Muscle layer of duodenum (tissue), 2 donors: Measurements from ENCODE around the gene PSG7.
"Not testable (repeated sequence)": the region's sequence is repeated elsewhere in the genome, so short reads cannot be mapped to it uniquely, and the experiment has no call there.

Source experiments
- H3K27ac ChIP-seq: one replicate; pipeline ENCODE4 v1.7.0; 2013; ENCODE audit warnings: mild to moderate bottlenecking, low read length
- H3K27me3 ChIP-seq: one replicate; pipeline ENCODE4 v1.7.0; 2013; ENCODE audit warnings: low read depth, mild to moderate bottlenecking, control low read depth, low read length
- H3K36me3 ChIP-seq, 2 donors: one replicate each; pipeline ENCODE4 v1.7.0; 2013; ENCODE audit warnings: low read length in 2 of 2, control low read depth in 1 of 2, mild to moderate bottlenecking in 1 of 2; ENCODE audit not compliant: insufficient read depth in 2 of 2, control insufficient read depth in 1 of 2
- H3K4me1 ChIP-seq, 2 donors: one replicate each; pipeline ENCODE4 v1.7.0; 2013; ENCODE audit warnings: low read length in 2 of 2, mild to moderate bottlenecking in 2 of 2, control low read depth in 1 of 2, moderate library complexity in 1 of 2; ENCODE audit not compliant: insufficient read depth in 2 of 2, control insufficient read depth in 1 of 2
- H3K4me3 ChIP-seq, 2 donors: one replicate each; pipeline ENCODE4 v1.7.0; 2013; ENCODE audit warnings: low read length in 2 of 2, low read depth in 1 of 2, mild to moderate bottlenecking in 1 of 2
- H3K9me3 ChIP-seq, 2 donors: one replicate each; pipeline ENCODE4 v1.7.0; 2013; ENCODE audit warnings: low read length in 2 of 2, control low read depth in 1 of 2, mild to moderate bottlenecking in 1 of 2; ENCODE audit not compliant: control insufficient read depth in 1 of 2
- donor health status: healthy.

Gene PSG7

GRCh38 chr19:42937107-42937506 lies at the start of gene PSG7:
PSG7 (minus strand) TSS chr19:42937207; CDS start chr19:42937076, 131 bp downstream.
- H3K9me3 ChIP-seq, H3K27me3 ChIP-seq, H3K4me1 ChIP-seq, H3K27ac ChIP-seq, H3K4me3 ChIP-seq, H3K36me3 ChIP-seq: not testable (repeated sequence)

GRCh38 chr19:42985588-42985987 lies 48.6 kb upstream of the PSG7 start:
- H3K36me3 ChIP-seq, result no peaks in the 10 kb centered on the region
- H3K4me3 ChIP-seq, result no peak overlapping the region
- no peaks in the 10 kb centered on the region for H3K9me3 ChIP-seq
- H3K27ac ChIP-seq, result no peak overlapping the region
- H3K4me1 ChIP-seq, result no peaks in the 10 kb centered on the region
- H3K27me3 ChIP-seq, result no peaks in the 10 kb centered on the region

- not testable (repeated sequence) for H3K27me3 ChIP-seq, H3K4me3 ChIP-seq, H3K27ac ChIP-seq, H3K36me3 ChIP-seq, H3K4me1 ChIP-seq, H3K9me3 ChIP-seq
Observed at GRCh38 chr19:42982111-42982510, 45.1 kb upstream of the PSG7 start.

GRCh38 chr19:42971451-42971850 lies 34.4 kb upstream of the PSG7 start:
- not testable (repeated sequence) for H3K36me3 ChIP-seq, H3K4me3 ChIP-seq, H3K27me3 ChIP-seq, H3K4me1 ChIP-seq, H3K9me3 ChIP-seq, H3K27ac ChIP-seq

- no peak overlapping the region for H3K4me3 ChIP-seq
- H3K27ac ChIP-seq, result no peak overlapping the region
- no peaks in the 10 kb centered on the region for H3K9me3 ChIP-seq
- no peaks in the 10 kb centered on the region for H3K4me1 ChIP-seq
- no peaks in the 10 kb centered on the region for H3K27me3 ChIP-seq
- no peaks in the 10 kb centered on the region for H3K36me3 ChIP-seq
Observed at GRCh38 chr19:42965176-42965575, 28.2 kb upstream of the PSG7 start.

- Histone ChIP-seq H3K27me3 (no peaks in the 10 kb centered on the region), H3K4me3 (no peak overlapping the region), H3K4me1 (no peaks in the 10 kb centered on the region), H3K27ac (no peak overlapping the region), H3K36me3 (no peaks in the 10 kb centered on the region), H3K9me3 (no peaks in the 10 kb centered on the region)
Observed at GRCh38 chr19:42961119-42961518, 24.1 kb upstream of the PSG7 start.

GRCh38 chr19:42952126-42952525 lies 15.1 kb upstream of the PSG7 start:
- not testable (repeated sequence) for H3K4me3 ChIP-seq, H3K36me3 ChIP-seq, H3K27me3 ChIP-seq, H3K27ac ChIP-seq, H3K9me3 ChIP-seq, H3K4me1 ChIP-seq

- not testable (repeated sequence) for H3K27me3 ChIP-seq, H3K36me3 ChIP-seq, H3K27ac ChIP-seq, H3K4me1 ChIP-seq, H3K9me3 ChIP-seq, H3K4me3 ChIP-seq
Observed at GRCh38 chr19:42951476-42951875, 14.5 kb upstream of the PSG7 start.

- no peaks in the 10 kb centered on the region for H3K9me3 ChIP-seq
Observed at GRCh38 chr19:42942187-42942789, 5.3 kb upstream of the PSG7 start.

GRCh38 chr19:42934726-42935125 lies 2.3 kb downstream of the PSG7 start:
- not testable (repeated sequence) for H3K4me1 ChIP-seq, H3K27ac ChIP-seq, H3K4me3 ChIP-seq, H3K36me3 ChIP-seq, H3K27me3 ChIP-seq, H3K9me3 ChIP-seq

More at GRCh38 chr19:42942187-42942789, 5.3 kb upstream of the PSG7 start:
- no peaks in the 10 kb centered on the region for H3K27me3 ChIP-seq
- H3K4me3 ChIP-seq, result no peak overlapping the region
- H3K36me3 ChIP-seq, result no peaks in the 10 kb centered on the region
- H3K4me1 ChIP-seq, result no peaks in the 10 kb centered on the region
- no peak overlapping the region for H3K27ac ChIP-seq

GRCh38 chr19:42934183-42934582 lies 2.8 kb downstream of the PSG7 start:
- H3K27ac ChIP-seq, H3K4me1 ChIP-seq, H3K4me3 ChIP-seq, H3K36me3 ChIP-seq, H3K27me3 ChIP-seq, H3K9me3 ChIP-seq: not testable (repeated sequence)

- H3K36me3 ChIP-seq, H3K27ac ChIP-seq, H3K4me1 ChIP-seq, H3K4me3 ChIP-seq, H3K9me3 ChIP-seq, H3K27me3 ChIP-seq: not testable (repeated sequence)
Observed at GRCh38 chr19:42933412-42933811, 3.6 kb downstream of the PSG7 start.
